SK-N-SH (cell line): ENCODE data around the gene CXCL17.

Experiments used
- CTCF ChIP-seq: fragments of 200-600 bp; sonication (generic); IDR thresholded peaks from 2 replicates; pipeline ENCODE4 v1.6.1; 2017; ENCODE audit warnings: antibody characterized with exemption, mild to moderate bottlenecking, moderate library complexity
- ELF1 ChIP-seq: IDR thresholded peaks from 2 replicates; pipeline ENCODE4 v1.4.0; 2012
- NRF1 ChIP-seq: IDR thresholded peaks from 2 replicates; pipeline ENCODE4 v1.6.1; 2012; ENCODE audit warnings: low read depth, mild to moderate bottlenecking, low read length
- POLR2AphosphoS5 ChIP-seq: IDR thresholded peaks from 2 replicates; pipeline ENCODE4 v1.6.1; 2012; ENCODE audit warnings: low read depth, low read length
- REST ChIP-seq: IDR thresholded peaks from 2 replicates; pipeline ENCODE4 v1.6.1; 2012; ENCODE audit warnings: mild to moderate bottlenecking, low read depth, low read length, moderate library complexity
- RXRA ChIP-seq: IDR thresholded peaks from 2 replicates; pipeline ENCODE4 v1.4.0; 2012; ENCODE audit warnings: low read depth, mild to moderate bottlenecking, borderline replicate concordance
- SMC3 ChIP-seq: IDR thresholded peaks from 2 replicates; pipeline ENCODE4 v1.6.1; 2012; ENCODE audit warnings: low read depth, low read length, improper control_type of control experiment
- TEAD4 ChIP-seq: IDR thresholded peaks from 2 replicates; pipeline ENCODE4 v1.4.0; 2012; ENCODE audit warnings: mild to moderate bottlenecking, borderline replicate concordance; ENCODE audit not compliant: insufficient read depth
- TF ChIP-seq, protein P1 (sequence below): IDR thresholded peaks from 2 replicates; pipeline ENCODE4 v1.4.0; 2012; ENCODE audit warnings: low read depth

GRCh38 chr19:42388851-42389489 lies 53.8 kb downstream of the CXCL17 start:
- TF ChIP-seq CTCF (no peak), REST (no peak), POLR2AphosphoS5 (no peak), ELF1 (no peak), RXRA (no peak), NRF1 (no peak), SMC3 (no peak), TEAD4 (no peak)
- TF ChIP-seq, protein P1, sequence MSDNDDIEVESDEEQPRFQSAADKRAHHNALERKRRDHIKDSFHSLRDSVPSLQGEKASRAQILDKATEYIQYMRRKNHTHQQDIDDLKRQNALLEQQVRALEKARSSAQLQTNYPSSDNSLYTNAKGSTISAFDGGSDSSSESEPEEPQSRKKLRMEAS, result no peak
